Keratinocyte (primary cell): ENCODE data around the gene IKZF5. TPM values are rescaled to one million over a fixed set of nuclear protein-coding genes. Genes with fewer than 3 reads are reported as not detected.

ENCODE experiments used
- DNase-seq: peaks from one replicate; pipeline ENCODE4 v3.0.0-alpha.2; 2011; ENCODE audit warnings: low read depth, missing footprints, low spot score
- FAIRE-seq: peaks from 2 replicates; lab custom pipeline; 2011; peaks lifted over from hg19 to GRCh38; lab: Jason Lieb, UNC
- H2AFZ ChIP-seq: 2 replicates; pipeline ENCODE4 v1.6.0; 2012; ENCODE audit warnings: low read length, control low read depth, inconsistent platforms; ENCODE audit not compliant: control insufficient read depth
- H3K27ac ChIP-seq: 2 replicates; pipeline ENCODE4 v1.5.1; 2011; ENCODE audit warnings: low read length; ENCODE audit not compliant: control insufficient read depth, insufficient read depth
- H3K27me3 ChIP-seq: 3 replicates; pipeline ENCODE4 v1.6.0; 2011; ENCODE audit warnings: low read length; ENCODE audit not compliant: control insufficient read depth, insufficient read depth; ENCODE audit errors: extremely low read depth
- H3K36me3 ChIP-seq, 2 experiments: 2 replicates in 1 of 2; 3 replicates in 1 of 2; pipeline ENCODE4 v1.5.1; 2011; ENCODE audit warnings: low read length in 2 of 2, mild to moderate bottlenecking in 1 of 2; ENCODE audit not compliant: control insufficient read depth in 2 of 2, insufficient read depth in 2 of 2; ENCODE audit errors: extremely low read depth in 1 of 2
- H3K4me1 ChIP-seq: 3 replicates; pipeline ENCODE4 v1.5.1; 2011; ENCODE audit warnings: low read length; ENCODE audit not compliant: control insufficient read depth, insufficient read depth; ENCODE audit errors: extremely low read depth
- H3K4me2 ChIP-seq: 3 replicates; pipeline ENCODE4 v1.6.0; 2011; ENCODE audit warnings: low read depth, low read length; ENCODE audit not compliant: control insufficient read depth, insufficient read depth; ENCODE audit errors: extremely low read depth
- H3K4me3 ChIP-seq, 3 experiments: fragments of 200-600 bp in 1 of 3; sonication (generic) in 1 of 3; 2 replicates in 2 of 3; 3 replicates in 1 of 3; pipeline ENCODE4 v1.5.1; 2011 to 2016; ENCODE audit warnings: low read length in 3 of 3, mild to moderate bottlenecking in 3 of 3, control low read depth in 2 of 3, inconsistent platforms in 1 of 3, low read depth in 1 of 3, mixed read lengths in 1 of 3, mixed run types in 1 of 3, moderate library complexity in 1 of 3; ENCODE audit not compliant: control insufficient read depth in 2 of 3, insufficient read depth in 2 of 3; ENCODE audit errors: extremely low read depth in 1 of 3
- H3K79me2 ChIP-seq: 2 replicates; pipeline ENCODE4 v1.6.0; 2012; ENCODE audit warnings: low read length; ENCODE audit not compliant: control insufficient read depth, insufficient read depth
- H3K9ac ChIP-seq: 3 replicates; pipeline ENCODE4 v1.6.0; 2011; ENCODE audit warnings: low read length; ENCODE audit not compliant: control insufficient read depth, insufficient read depth; ENCODE audit errors: extremely low read depth
- H3K9me1 ChIP-seq: 3 replicates; pipeline ENCODE4 v1.6.0; 2011; ENCODE audit warnings: low read length; ENCODE audit not compliant: control insufficient read depth, insufficient read depth; ENCODE audit errors: extremely low read depth
- H3K9me3 ChIP-seq: 2 replicates; pipeline ENCODE4 v1.5.1; 2012; ENCODE audit warnings: low read depth, low read length; ENCODE audit not compliant: control insufficient read depth
- H4K20me1 ChIP-seq: 3 replicates; pipeline ENCODE4 v1.6.0; 2011; ENCODE audit warnings: low read length; ENCODE audit not compliant: control insufficient read depth, insufficient read depth; ENCODE audit errors: extremely low read depth
- EZH2 ChIP-seq: IDR thresholded peaks from one replicate; pipeline ENCODE4 v1.6.1; 2012; ENCODE audit warnings: inconsistent platforms, mild to moderate bottlenecking, low read length, moderate library complexity
- dilution Hi-C: fragments of 300-500 bp; cut with MboI; formaldehyde crosslinking; loops from one replicate; pipeline ENCODE4 v1.7.0; 2020; ENCODE audit warnings: low sequenced_read_pairs; ENCODE audit not compliant: extremely low pct_ligation_motif_present
- polyA plus RNA-seq, 5 experiments: library from polyadenylated mRNA; depleted of rRNA in 3 of 5; stranded (reverse) in 3 of 5; stranded (forward) in 1 of 5; unstranded in 1 of 5; fragments of >200 nt; gene quantifications; 1 replicate in 1 of 5; 2 replicates in 3 of 5; 3 replicates in 1 of 5; pipeline versions ENCODE4 v1.2.1 to v1.2.3, GENCODE V29; 2011 to 2012; ENCODE audit warnings: missing spikeins in 2 of 5, low read depth in 1 of 5, low replicate concordance in 1 of 5
- TF ChIP-seq, protein P1 (sequence below), 3 experiments: IDR thresholded peaks in 1 of 3; conservative IDR thresholded peaks in 1 of 3; optimal IDR thresholded peaks in 1 of 3; 2 replicates in 2 of 3; 3 replicates in 1 of 3; pipeline versions ENCODE3 to v1.5.1; 2011; ENCODE audit warnings: low read length in 3 of 3, mild to moderate bottlenecking in 3 of 3, moderate library complexity in 2 of 3, control low read depth in 1 of 3, inconsistent platforms in 1 of 3; ENCODE audit not compliant: insufficient read depth in 2 of 3; ENCODE audit errors: extremely low read depth in 1 of 3

Gene IKZF5
- polyA plus RNA-seq, 1 donor (not counting 4 experiments of a cell fraction or from before 2014, with no cell fraction given) = 6.5 TPM

- H3K4me3 ChIP-seq = no peak overlapping the region
- no peak overlapping the region for H2AFZ ChIP-seq
- no peak for DNase-seq
- H3K4me1 ChIP-seq = no peaks in the 10 kb centered on the region
- no peak overlapping the region for H3K9ac ChIP-seq
- H3K27me3 ChIP-seq = no peaks in the 10 kb centered on the region
- TF ChIP-seq, protein P1, sequence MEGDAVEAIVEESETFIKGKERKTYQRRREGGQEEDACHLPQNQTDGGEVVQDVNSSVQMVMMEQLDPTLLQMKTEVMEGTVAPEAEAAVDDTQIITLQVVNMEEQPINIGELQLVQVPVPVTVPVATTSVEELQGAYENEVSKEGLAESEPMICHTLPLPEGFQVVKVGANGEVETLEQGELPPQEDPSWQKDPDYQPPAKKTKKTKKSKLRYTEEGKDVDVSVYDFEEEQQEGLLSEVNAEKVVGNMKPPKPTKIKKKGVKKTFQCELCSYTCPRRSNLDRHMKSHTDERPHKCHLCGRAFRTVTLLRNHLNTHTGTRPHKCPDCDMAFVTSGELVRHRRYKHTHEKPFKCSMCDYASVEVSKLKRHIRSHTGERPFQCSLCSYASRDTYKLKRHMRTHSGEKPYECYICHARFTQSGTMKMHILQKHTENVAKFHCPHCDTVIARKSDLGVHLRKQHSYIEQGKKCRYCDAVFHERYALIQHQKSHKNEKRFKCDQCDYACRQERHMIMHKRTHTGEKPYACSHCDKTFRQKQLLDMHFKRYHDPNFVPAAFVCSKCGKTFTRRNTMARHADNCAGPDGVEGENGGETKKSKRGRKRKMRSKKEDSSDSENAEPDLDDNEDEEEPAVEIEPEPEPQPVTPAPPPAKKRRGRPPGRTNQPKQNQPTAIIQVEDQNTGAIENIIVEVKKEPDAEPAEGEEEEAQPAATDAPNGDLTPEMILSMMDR (optimal IDR thresholded peaks at IDR 0.05 in 1 of 3, IDR thresholded peaks at IDR 0.05 in 1 of 3, conservative IDR thresholded peaks at IDR 0.05 in 1 of 3; ENCODE audit: extremely low read depth in 1 of 3, insufficient read depth in 2 of 3, low read length in 3 of 3) = no peak
- TF ChIP-seq EZH2 = no peak
- H4K20me1 ChIP-seq = no peaks in the 10 kb centered on the region
- FAIRE-seq = no peak
- dilution Hi-C loops = no loop called here
- H3K36me3 ChIP-seq = no peaks in the 10 kb centered on the region
- H3K4me2 ChIP-seq = no peak overlapping the region
- no peaks in the 10 kb centered on the region for H3K9me3 ChIP-seq
- no peak overlapping the region for H3K27ac ChIP-seq
- H3K79me2 ChIP-seq = no peaks in the 10 kb centered on the region
- H3K9me1 ChIP-seq = no peaks in the 10 kb centered on the region
Observed at GRCh38 chr10:123045961-123046731, 37.6 kb upstream of the IKZF5 start.

- DNase-seq = no peak
- H4K20me1 ChIP-seq = no peaks in the 10 kb centered on the region
- dilution Hi-C loops = no loop called here
Observed at GRCh38 chr10:123044391-123044790, 35.8 kb upstream of the IKZF5 start.

More at GRCh38 chr10:123044391-123044790, 35.8 kb upstream of the IKZF5 start:
- Histone ChIP-seq H3K4me1 (no peaks in the 10 kb centered on the region), H3K4me2 (no peak overlapping the region), H3K27ac (no peak overlapping the region), H3K9ac (no peak overlapping the region), H3K36me3 (no peaks in the 10 kb centered on the region), H2AFZ (no peak overlapping the region), H3K4me3 (no peak overlapping the region), H3K9me3 (no peaks in the 10 kb centered on the region), H3K79me2 (no peaks in the 10 kb centered on the region), H3K27me3 (no peaks in the 10 kb centered on the region), H3K9me1 (no peaks in the 10 kb centered on the region)
- FAIRE-seq = peak; percentile 57
- TF ChIP-seq, protein P1 (optimal IDR thresholded peaks at IDR 0.05 in 1 of 3, IDR thresholded peaks at IDR 0.05 in 1 of 3, conservative IDR thresholded peaks at IDR 0.05 in 1 of 3; ENCODE audit: extremely low read depth in 1 of 3, insufficient read depth in 2 of 3, low read length in 3 of 3) = peak in 2 of 3 experiments; percentile 5 to 33
- TF ChIP-seq EZH2 = no peak
